ENCODE results near the gene MAML3. TPM values are rescaled to one million over a fixed set of nuclear protein-coding genes. Genes with fewer than 3 reads are reported as not detected.

The MAML3 gene
- total and polyA plus RNA-seq, 2 donors = 4.3 to 5.2 TPM

DNA sequence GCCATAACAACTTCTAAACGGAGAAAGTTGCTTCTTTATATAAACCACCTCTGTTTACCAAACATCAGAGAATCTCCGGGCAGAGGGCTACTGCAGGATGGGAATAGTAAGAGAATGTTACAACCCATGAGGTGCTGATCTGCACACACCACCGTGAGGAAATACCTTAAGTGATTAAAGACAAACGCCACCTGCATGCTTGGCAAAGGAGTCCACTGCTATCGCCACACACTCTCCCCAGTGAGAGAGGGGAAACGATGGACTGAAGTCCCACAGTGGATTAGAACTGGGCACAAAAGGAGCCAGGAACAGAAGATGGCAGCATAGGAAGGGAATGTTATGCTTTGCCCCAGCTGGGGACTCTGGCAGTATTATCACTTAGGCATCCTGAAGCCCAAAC is 15.6 kb downstream of the MAML3 start:
- no peaks in the 10 kb centered on the region for H3K27me3 ChIP-seq (ENCODE audit: control insufficient read depth in 2 of 2, insufficient read depth in 1 of 2, low read length in 1 of 2)
- H3K4me1 ChIP-seq (ENCODE audit: control insufficient read depth in 2 of 2, insufficient read depth in 2 of 2, low read length in 2 of 2) = peaks cover 0 to 31% of the 10 kb centered on the region in 2 donors
- no peak overlapping the region for H3K4me3 ChIP-seq (ENCODE audit: low read length in 2 of 2)
- no peaks in the 10 kb centered on the region for H3K36me3 ChIP-seq (ENCODE audit: control insufficient read depth in 2 of 2, insufficient read depth in 2 of 2, low read length in 1 of 2)
- WGBS = 92% methylated on average over 6 of the region's 6 CpGs
- no peak for DNase-seq (ENCODE audit: low read depth in 6 of 9, low spot score in 9 of 9)
- no peaks in the 10 kb centered on the region for H3K9me3 ChIP-seq (ENCODE audit: control insufficient read depth in 2 of 2, insufficient read depth in 1 of 2, low read length in 1 of 2)
- no peak overlapping the region for H3K27ac ChIP-seq (ENCODE audit: low read depth in 1 of 2, low read length in 1 of 2)

DNA sequence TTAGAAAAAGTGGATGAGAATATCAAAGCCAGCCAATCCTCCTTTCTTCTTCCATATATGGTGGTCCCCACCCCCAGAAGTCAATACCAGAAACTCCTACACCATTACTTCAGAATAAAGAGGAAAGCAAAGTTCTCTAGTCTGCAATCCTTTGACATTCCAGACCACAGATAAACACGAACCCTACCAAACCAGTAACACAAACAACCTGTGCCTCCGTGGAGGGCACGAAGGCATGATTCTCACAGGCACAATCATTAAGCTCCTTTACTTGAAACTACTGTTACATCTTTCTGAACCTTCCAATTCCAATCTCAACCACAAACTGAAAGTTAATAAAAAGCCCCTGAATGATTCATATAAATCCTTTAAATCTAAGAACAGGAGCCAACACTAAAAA is 16.3 kb downstream of the MAML3 start:
- Histone ChIP-seq H3K36me3 (ENCODE audit: control insufficient read depth in 2 of 2, insufficient read depth in 2 of 2, low read length in 1 of 2) (no peaks in the 10 kb centered on the region), H3K27ac (ENCODE audit: low read depth in 1 of 2, low read length in 1 of 2) (no peak overlapping the region), H3K4me3 (ENCODE audit: low read length in 2 of 2) (no peak overlapping the region), H3K27me3 (ENCODE audit: control insufficient read depth in 2 of 2, insufficient read depth in 1 of 2, low read length in 1 of 2) (no peaks in the 10 kb centered on the region), H3K9me3 (ENCODE audit: control insufficient read depth in 2 of 2, insufficient read depth in 1 of 2, low read length in 1 of 2) (no peaks in the 10 kb centered on the region), H3K4me1 (ENCODE audit: control insufficient read depth in 2 of 2, insufficient read depth in 2 of 2, low read length in 2 of 2) (peaks cover 0 to 24% of the 10 kb centered on the region in 2 donors)
- no peak for DNase-seq (ENCODE audit: low read depth in 6 of 9, low spot score in 9 of 9)
- WGBS = 88% methylated on average over 3 of the region's 3 CpGs

DNA sequence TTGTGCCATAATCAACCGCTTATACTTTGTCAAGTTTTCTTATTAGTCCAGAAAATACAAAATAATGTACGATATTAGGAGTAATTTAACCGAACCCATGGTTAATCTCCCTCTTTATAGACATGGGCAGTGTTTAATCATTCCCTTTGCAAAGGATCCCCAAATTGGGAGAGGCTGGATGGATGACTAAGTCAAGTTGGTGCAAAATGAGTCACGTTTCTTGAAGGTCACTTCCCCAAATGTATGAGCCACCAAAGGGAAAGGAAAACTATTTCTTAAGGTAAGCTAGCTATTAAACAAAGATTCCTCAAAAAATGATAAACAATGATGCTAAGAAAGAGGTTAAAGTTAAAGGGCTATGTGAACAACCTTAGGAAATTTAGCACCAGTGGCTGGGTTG is 17.5 kb downstream of the MAML3 start:
- no peaks in the 10 kb centered on the region for H3K27me3 ChIP-seq (ENCODE audit: control insufficient read depth in 2 of 2, insufficient read depth in 1 of 2, low read length in 1 of 2)
- WGBS = 97% methylated on average over 4 of the region's 4 CpGs
- H3K4me3 ChIP-seq (ENCODE audit: low read length in 2 of 2) = no peak overlapping the region
- H3K9me3 ChIP-seq (ENCODE audit: control insufficient read depth in 2 of 2, insufficient read depth in 1 of 2, low read length in 1 of 2) = no peaks in the 10 kb centered on the region
- H3K36me3 ChIP-seq (ENCODE audit: control insufficient read depth in 2 of 2, insufficient read depth in 2 of 2, low read length in 1 of 2) = no peaks in the 10 kb centered on the region
- DNase-seq (ENCODE audit: low read depth in 6 of 9, low spot score in 9 of 9) = no peak
- no peak overlapping the region for H3K27ac ChIP-seq (ENCODE audit: low read depth in 1 of 2, low read length in 1 of 2)
- peaks cover 0 to 25% of the 10 kb centered on the region in 2 donors for H3K4me1 ChIP-seq (ENCODE audit: control insufficient read depth in 2 of 2, insufficient read depth in 2 of 2, low read length in 2 of 2)

DNA sequence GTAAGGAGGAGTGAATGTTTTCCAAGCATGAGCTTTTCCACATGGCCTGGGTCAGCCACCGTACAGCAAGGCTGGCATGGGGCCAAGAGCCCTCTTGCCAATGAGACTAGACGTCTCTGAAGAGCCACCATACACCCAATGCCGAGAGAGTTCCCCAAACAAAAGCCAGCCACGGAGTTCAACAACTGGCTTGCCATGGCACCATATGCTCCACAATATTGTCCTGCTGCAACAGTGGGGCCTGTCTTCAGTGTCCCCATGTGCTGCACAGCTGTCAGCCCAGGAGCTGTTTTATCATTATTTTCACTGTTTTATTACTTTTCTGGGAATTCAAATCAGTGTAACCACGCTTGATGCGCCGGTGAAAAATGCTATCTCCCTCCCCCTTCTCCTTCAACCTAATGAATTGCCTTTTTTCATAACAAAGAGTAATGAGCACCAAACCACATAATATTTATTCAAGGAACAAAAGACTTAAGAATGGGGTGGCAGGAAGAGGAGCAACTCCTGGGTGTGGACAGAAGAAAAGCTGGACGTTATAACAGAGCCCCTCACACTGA is 18.4 kb downstream of the MAML3 start:
- peaks cover 0 to 18% of the 10 kb centered on the region in 2 donors for H3K4me1 ChIP-seq (ENCODE audit: control insufficient read depth in 2 of 2, insufficient read depth in 2 of 2, low read length in 2 of 2)
- no peak overlapping the region for H3K4me3 ChIP-seq (ENCODE audit: low read length in 2 of 2)
- no peak overlapping the region for H3K27ac ChIP-seq (ENCODE audit: low read depth in 1 of 2, low read length in 1 of 2)
- WGBS = 91% methylated on average over 8 of the region's 8 CpGs
- no peaks in the 10 kb centered on the region for H3K27me3 ChIP-seq (ENCODE audit: control insufficient read depth in 2 of 2, insufficient read depth in 1 of 2, low read length in 1 of 2)
- H3K9me3 ChIP-seq (ENCODE audit: control insufficient read depth in 2 of 2, insufficient read depth in 1 of 2, low read length in 1 of 2) = no peaks in the 10 kb centered on the region
- no peaks in the 10 kb centered on the region for H3K36me3 ChIP-seq (ENCODE audit: control insufficient read depth in 2 of 2, insufficient read depth in 2 of 2, low read length in 1 of 2)
- no peak for DNase-seq (ENCODE audit: low read depth in 6 of 9, low spot score in 9 of 9)

DNA sequence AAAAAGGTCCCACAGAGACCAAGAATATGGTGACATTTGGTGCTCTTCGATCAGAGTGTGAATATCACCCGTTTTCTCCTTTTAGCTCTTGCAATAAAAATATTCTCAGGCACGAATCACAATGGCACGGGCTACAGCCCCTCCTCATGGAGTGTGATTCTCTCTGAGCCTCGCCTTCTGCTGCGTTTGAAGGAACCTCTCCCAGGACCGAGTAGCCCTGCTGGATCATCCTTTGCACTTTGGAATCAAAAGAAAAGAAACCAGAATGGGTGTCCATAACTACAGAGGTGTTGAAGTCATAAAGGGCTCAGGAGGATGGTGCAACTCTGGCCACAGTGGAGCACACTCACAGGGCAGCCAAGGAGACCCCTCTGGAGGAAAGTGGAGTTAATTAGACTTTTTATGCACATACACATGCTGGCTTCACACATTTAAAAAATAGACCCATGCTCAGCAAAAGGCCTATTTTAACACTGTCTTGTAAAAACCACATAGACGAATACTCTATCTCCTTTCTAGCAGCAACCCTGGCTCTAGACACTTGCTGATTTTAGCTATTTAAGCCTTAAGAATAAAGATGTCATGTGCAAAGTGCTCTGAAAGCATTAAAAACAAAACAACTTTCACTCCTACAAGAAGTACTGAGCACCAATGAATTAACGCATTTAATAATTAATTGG is 19.1 kb downstream of the MAML3 start:
- H3K36me3 ChIP-seq (ENCODE audit: control insufficient read depth in 2 of 2, insufficient read depth in 2 of 2, low read length in 1 of 2) = no peaks in the 10 kb centered on the region
- no peak overlapping the region for H3K4me3 ChIP-seq (ENCODE audit: low read length in 2 of 2)
- no peak for DNase-seq (ENCODE audit: low read depth in 6 of 9, low spot score in 9 of 9)
- H3K27me3 ChIP-seq (ENCODE audit: control insufficient read depth in 2 of 2, insufficient read depth in 1 of 2, low read length in 1 of 2) = no peaks in the 10 kb centered on the region
- WGBS = 97% methylated on average over 9 of the region's 9 CpGs
- peaks cover 0 to 17% of the 10 kb centered on the region in 2 donors for H3K4me1 ChIP-seq (ENCODE audit: control insufficient read depth in 2 of 2, insufficient read depth in 2 of 2, low read length in 2 of 2)
- H3K27ac ChIP-seq (ENCODE audit: low read depth in 1 of 2, low read length in 1 of 2) = no peak overlapping the region
- no peaks in the 10 kb centered on the region for H3K9me3 ChIP-seq (ENCODE audit: control insufficient read depth in 2 of 2, insufficient read depth in 1 of 2, low read length in 1 of 2)

DNA sequence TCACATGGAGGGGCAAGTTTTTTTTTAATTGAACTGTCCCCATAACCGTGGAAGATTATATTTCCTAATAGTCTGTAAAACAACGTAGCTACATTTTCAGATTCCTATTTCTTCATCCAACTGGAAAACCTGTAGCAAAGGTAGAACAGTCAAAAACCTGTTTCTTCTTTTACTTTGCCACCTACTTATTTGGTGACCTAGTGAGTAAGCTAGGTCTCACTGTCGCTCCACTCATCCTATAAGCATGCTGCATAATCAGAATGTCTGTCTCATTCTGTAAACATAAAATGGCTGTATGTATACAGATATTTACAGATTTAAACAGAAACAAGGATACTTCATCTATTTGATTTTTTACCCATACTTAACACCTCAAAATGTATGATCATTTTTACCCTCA is 20.4 kb downstream of the MAML3 start:
- WGBS = 96% methylated on average over 3 of the region's 3 CpGs
- no peaks in the 10 kb centered on the region for H3K36me3 ChIP-seq (ENCODE audit: control insufficient read depth in 2 of 2, insufficient read depth in 2 of 2, low read length in 1 of 2)
- no peak overlapping the region for H3K27ac ChIP-seq (ENCODE audit: low read depth in 1 of 2, low read length in 1 of 2)
- no peak for DNase-seq (ENCODE audit: low read depth in 6 of 9, low spot score in 9 of 9)
- H3K9me3 ChIP-seq (ENCODE audit: control insufficient read depth in 2 of 2, insufficient read depth in 1 of 2, low read length in 1 of 2) = no peaks in the 10 kb centered on the region
- H3K4me3 ChIP-seq (ENCODE audit: low read length in 2 of 2) = no peak overlapping the region
- no peaks in the 10 kb centered on the region for H3K27me3 ChIP-seq (ENCODE audit: control insufficient read depth in 2 of 2, insufficient read depth in 1 of 2, low read length in 1 of 2)
- peaks cover 0 to 17% of the 10 kb centered on the region in 2 donors for H3K4me1 ChIP-seq (ENCODE audit: control insufficient read depth in 2 of 2, insufficient read depth in 2 of 2, low read length in 2 of 2)

DNA sequence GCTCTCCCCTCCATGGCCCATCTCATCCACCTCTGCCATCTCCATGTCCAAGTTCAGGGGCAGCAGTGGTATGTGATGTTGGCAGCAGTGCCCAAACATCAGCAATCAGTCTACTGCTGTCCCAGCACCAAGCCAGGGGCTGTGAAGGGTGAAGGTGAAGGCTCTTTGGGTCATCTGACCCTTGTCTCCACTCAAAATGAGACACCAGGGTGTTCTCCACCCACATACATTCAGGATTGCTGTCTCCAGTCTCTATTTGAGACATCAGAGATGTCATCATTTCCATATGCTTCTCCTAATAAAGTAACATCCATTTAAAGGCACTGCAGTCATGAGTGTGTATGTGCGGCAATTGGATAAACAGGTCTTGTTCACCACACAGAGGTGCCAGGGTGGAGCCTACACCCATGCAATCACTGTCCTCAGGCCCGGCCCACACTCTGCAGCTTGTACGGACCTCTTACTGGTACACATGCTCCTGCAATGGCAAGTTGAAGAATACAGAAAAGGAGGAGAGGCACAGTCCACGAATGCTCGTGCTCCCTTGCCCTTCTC is 22.2 kb downstream of the MAML3 start:
- H3K27ac ChIP-seq (ENCODE audit: low read depth in 1 of 2, low read length in 1 of 2) = no peak overlapping the region

DNA sequence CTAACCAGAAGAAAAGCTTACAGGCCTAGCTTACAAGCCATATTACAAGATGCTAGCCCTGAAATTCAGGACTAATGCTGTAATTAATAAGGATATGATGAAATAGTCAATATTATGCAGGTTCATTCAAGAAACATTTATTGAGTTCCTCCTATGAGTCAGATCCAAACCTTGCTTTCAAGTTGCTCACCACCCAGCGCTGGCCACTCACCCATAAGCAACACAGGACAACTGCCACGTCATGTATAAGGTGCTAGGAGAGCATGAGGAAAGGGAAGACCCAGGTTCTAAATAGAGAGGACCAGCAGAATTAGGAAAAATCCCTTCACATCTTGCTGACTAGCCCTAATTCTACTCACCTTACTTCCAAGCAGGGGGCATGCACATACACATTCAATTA is 23.3 kb downstream of the MAML3 start:
- no peak for DNase-seq (ENCODE audit: low read depth in 6 of 9, low spot score in 9 of 9)
- Histone ChIP-seq H3K4me1 (ENCODE audit: control insufficient read depth in 2 of 2, insufficient read depth in 2 of 2, low read length in 2 of 2) (peaks cover 0 to 11% of the 10 kb centered on the region in 2 donors), H3K36me3 (ENCODE audit: control insufficient read depth in 2 of 2, insufficient read depth in 2 of 2, low read length in 1 of 2) (no peaks in the 10 kb centered on the region), H3K9me3 (ENCODE audit: control insufficient read depth in 2 of 2, insufficient read depth in 1 of 2, low read length in 1 of 2) (no peaks in the 10 kb centered on the region), H3K27ac (ENCODE audit: low read depth in 1 of 2, low read length in 1 of 2) (no peak overlapping the region), H3K27me3 (ENCODE audit: control insufficient read depth in 2 of 2, insufficient read depth in 1 of 2, low read length in 1 of 2) (no peaks in the 10 kb centered on the region), H3K4me3 (ENCODE audit: low read length in 2 of 2) (no peak overlapping the region)
- WGBS = 99% methylated on average over 2 of the region's 2 CpGs

More for the DNA sequence above, 22.2 kb downstream of the MAML3 start:
- 99% methylated on average over 5 of the region's 5 CpGs for WGBS
- H3K9me3 ChIP-seq (ENCODE audit: control insufficient read depth in 2 of 2, insufficient read depth in 1 of 2, low read length in 1 of 2) = no peaks in the 10 kb centered on the region
- peaks cover 0 to 17% of the 10 kb centered on the region in 2 donors for H3K4me1 ChIP-seq (ENCODE audit: control insufficient read depth in 2 of 2, insufficient read depth in 2 of 2, low read length in 2 of 2)
- H3K4me3 ChIP-seq (ENCODE audit: low read length in 2 of 2) = no peak overlapping the region
- no peaks in the 10 kb centered on the region for H3K27me3 ChIP-seq (ENCODE audit: control insufficient read depth in 2 of 2, insufficient read depth in 1 of 2, low read length in 1 of 2)
- no peaks in the 10 kb centered on the region for H3K36me3 ChIP-seq (ENCODE audit: control insufficient read depth in 2 of 2, insufficient read depth in 2 of 2, low read length in 1 of 2)
- DNase-seq (ENCODE audit: low read depth in 6 of 9, low spot score in 9 of 9) = no peak

DNA sequence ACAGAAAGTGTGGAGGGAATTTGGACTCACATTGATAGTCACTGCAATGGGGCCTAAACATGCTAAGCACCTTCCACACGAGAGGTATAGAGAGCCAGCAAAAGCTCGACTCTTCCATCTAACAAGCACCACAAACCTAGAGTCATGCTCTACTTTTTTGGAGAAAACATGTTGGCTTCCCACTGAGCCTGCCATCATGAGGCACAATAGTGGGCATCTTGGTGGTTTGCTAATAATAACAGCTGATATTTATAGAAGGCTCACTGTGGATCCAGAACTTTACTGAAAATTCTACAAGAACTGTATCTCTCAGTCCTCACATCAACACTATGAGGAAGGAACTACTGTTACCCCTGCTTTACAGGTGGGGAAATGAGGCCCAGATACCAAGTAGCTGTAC is 26.6 kb downstream of the MAML3 start:
- DNase-seq (ENCODE audit: low read depth in 6 of 9, low spot score in 9 of 9) = no peak
- Histone ChIP-seq H3K9me3 (ENCODE audit: control insufficient read depth in 2 of 2, insufficient read depth in 1 of 2, low read length in 1 of 2) (no peaks in the 10 kb centered on the region), H3K27ac (ENCODE audit: low read depth in 1 of 2, low read length in 1 of 2) (no peak overlapping the region), H3K27me3 (ENCODE audit: control insufficient read depth in 2 of 2, insufficient read depth in 1 of 2, low read length in 1 of 2) (no peaks in the 10 kb centered on the region), H3K36me3 (ENCODE audit: control insufficient read depth in 2 of 2, insufficient read depth in 2 of 2, low read length in 1 of 2) (no peaks in the 10 kb centered on the region), H3K4me3 (ENCODE audit: low read length in 2 of 2) (no peak overlapping the region), H3K4me1 (ENCODE audit: control insufficient read depth in 2 of 2, insufficient read depth in 2 of 2, low read length in 2 of 2) (peaks cover 0 to 11% of the 10 kb centered on the region in 2 donors)
- 100% methylated on average over 2 of the region's 2 CpGs for WGBS
